Measurements from ENCODE around the gene GKN1. TPM values are rescaled to one million over a fixed set of nuclear protein-coding genes. Genes with fewer than 3 reads are reported as not detected.
A peak's percentile ranks its signal among the peaks of the same experiment; 100 is the strongest.

The GKN1 gene
- polyA plus RNA-seq, 4 donors, result 0.12 to 1.9 TPM; not detected in 2

DNA sequence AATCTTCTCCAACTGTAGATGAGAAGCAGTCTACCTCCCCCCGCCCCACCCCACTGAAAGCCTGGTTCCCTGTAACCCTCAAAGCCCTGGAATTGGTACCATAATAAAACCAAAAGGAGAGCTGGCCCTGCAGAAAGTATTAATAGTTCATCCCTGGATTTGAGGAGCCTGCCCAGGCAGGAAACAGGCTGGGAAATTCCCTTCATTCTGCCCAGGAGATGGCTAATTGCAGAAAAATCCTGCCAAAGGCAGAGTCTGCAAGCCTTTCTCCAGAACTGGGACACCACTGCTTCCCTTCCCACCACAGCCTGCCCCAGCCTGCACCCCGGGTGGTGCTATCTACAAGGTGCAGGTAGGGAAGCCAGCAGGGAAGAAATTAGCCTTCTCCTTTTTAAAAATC lies 38.0 kb upstream of the GKN1 start:
- WGBS, 3 donors, result 39 to 70% (median 54%) methylated on average over 2 of the region's 2 CpGs
- H3K9me3 ChIP-seq (ENCODE audit: control insufficient read depth in 2 of 2, insufficient read depth in 1 of 2, low read depth in 1 of 2, low read length in 1 of 2), result no peaks in the 10 kb centered on the region
- FAIRE-seq (no peak), DNase-seq (no peak)
- H3K27ac ChIP-seq (ENCODE audit: low read depth in 1 of 3, low read length in 2 of 3), result no peak overlapping the region
- peaks cover 0 to 4% (median 0%) of the 10 kb centered on the region in 3 donors for H3K27me3 ChIP-seq (ENCODE audit: control insufficient read depth in 3 of 3, insufficient read depth in 3 of 3, low read length in 3 of 3)
- no peak overlapping the region for H3K4me3 ChIP-seq (ENCODE audit: low read depth in 1 of 3, low read length in 3 of 3)
- no peaks in the 10 kb centered on the region for H3K36me3 ChIP-seq (ENCODE audit: control insufficient read depth in 3 of 3, insufficient read depth in 2 of 3, low read depth in 1 of 3, low read length in 3 of 3)
- no peaks in the 10 kb centered on the region for H3K4me1 ChIP-seq (ENCODE audit: control insufficient read depth in 3 of 3, insufficient read depth in 2 of 3, low read depth in 1 of 3, low read length in 2 of 3)

DNA sequence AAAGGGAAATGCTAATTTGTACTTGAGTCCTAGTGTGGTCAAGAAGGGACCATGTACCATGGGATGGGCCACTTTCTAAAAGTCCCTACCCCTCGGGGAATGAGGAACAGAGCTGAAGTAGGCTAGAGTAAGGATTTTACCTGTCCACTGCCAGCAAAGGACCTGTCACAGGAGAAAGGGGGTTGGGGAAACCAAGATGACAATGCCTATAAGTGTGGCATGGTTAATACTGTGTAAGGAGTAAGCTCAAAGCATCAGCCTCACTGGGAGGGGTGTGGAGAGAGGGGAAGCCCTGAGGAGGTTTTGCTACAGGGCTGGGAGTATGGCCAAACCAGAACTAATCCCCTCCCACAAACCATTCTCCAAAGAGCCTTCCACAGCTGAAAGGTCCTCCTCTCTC lies 37.5 kb upstream of the GKN1 start:
- Histone ChIP-seq H3K4me3 (ENCODE audit: low read depth in 1 of 3, low read length in 3 of 3) (no peak overlapping the region), H3K27ac (ENCODE audit: low read depth in 1 of 3, low read length in 2 of 3) (no peak overlapping the region), H3K4me1 (ENCODE audit: control insufficient read depth in 3 of 3, insufficient read depth in 2 of 3, low read depth in 1 of 3, low read length in 2 of 3) (no peaks in the 10 kb centered on the region), H3K27me3 (ENCODE audit: control insufficient read depth in 3 of 3, insufficient read depth in 3 of 3, low read length in 3 of 3) (peaks cover 0 to 4% (median 0%) of the 10 kb centered on the region in 3 donors), H3K36me3 (ENCODE audit: control insufficient read depth in 3 of 3, insufficient read depth in 2 of 3, low read depth in 1 of 3, low read length in 3 of 3) (no peaks in the 10 kb centered on the region), H3K9me3 (ENCODE audit: control insufficient read depth in 2 of 2, insufficient read depth in 1 of 2, low read depth in 1 of 2, low read length in 1 of 2) (no peaks in the 10 kb centered on the region)
- DNase-seq (no peak), FAIRE-seq (no peak)
- WGBS, 3 donors, result 59 to 80% (median 67%) methylated on average over 1 of the region's 1 CpG

DNA sequence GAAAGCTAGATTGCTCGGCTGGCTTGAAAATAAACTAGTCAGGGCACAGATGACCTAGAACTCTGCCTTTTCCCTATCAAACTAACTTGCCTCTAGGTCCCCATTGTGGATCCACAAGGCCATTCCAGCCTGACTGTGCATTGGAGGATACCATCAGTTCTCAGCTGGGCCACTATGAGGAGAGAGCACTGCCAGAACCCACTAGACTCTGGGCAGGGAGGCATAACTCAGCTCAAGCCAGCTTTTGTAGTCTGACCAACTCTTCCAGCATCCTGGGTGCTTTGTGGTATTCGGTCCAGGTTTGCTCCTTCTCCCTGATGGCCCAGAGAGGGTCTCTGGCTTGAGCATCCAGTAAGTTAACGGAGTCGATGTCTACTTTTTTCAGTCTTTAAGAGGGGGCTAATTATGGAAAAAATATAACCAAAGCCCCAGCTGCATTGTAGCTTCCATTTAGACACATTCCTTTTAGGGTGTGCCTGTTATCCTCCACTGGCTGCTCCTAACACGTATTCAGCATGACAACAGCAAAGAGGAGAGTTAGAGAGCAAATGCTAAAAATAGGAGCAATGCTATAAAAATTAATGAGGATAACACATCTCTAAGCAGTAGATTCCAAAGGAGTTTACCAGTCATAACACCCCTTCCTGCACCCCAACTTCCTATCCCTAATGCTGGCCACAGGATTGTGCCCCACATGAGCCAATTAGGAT lies 36.9 kb upstream of the GKN1 start:
- Histone ChIP-seq H3K36me3 (ENCODE audit: control insufficient read depth in 3 of 3, insufficient read depth in 2 of 3, low read depth in 1 of 3, low read length in 3 of 3) (no peaks in the 10 kb centered on the region), H3K4me1 (ENCODE audit: control insufficient read depth in 3 of 3, insufficient read depth in 2 of 3, low read depth in 1 of 3, low read length in 2 of 3) (no peaks in the 10 kb centered on the region), H3K27me3 (ENCODE audit: control insufficient read depth in 3 of 3, insufficient read depth in 3 of 3, low read length in 3 of 3) (peaks cover 0 to 4% (median 0%) of the 10 kb centered on the region in 3 donors), H3K27ac (ENCODE audit: low read depth in 1 of 3, low read length in 2 of 3) (no peak overlapping the region), H3K4me3 (ENCODE audit: low read depth in 1 of 3, low read length in 3 of 3) (no peak overlapping the region), H3K9me3 (ENCODE audit: control insufficient read depth in 2 of 2, insufficient read depth in 1 of 2, low read depth in 1 of 2, low read length in 1 of 2) (no peaks in the 10 kb centered on the region)
- WGBS, 3 donors, result 78 to 83% (median 81%) methylated on average over 5 of the region's 5 CpGs
- FAIRE-seq, result no peak
- DNase-seq, result no peak

DNA sequence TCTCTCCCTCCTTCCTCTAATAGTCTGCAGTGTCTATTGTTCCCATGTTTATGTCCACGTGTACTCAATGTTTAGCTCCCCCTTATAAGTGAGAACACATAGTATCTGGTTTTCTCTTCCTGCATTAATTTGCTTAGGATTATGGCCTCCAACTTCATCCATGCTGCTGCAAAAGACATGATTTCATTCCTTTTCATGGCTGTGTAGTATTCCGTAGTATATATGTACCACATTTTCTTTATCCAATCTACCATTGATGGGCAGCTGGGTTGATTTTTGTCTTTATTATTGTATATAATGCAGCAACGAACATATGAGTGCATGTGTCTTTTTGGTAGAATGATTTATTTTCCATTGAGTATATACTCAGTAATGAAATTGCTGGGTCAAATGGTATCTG lies 35.5 kb upstream of the GKN1 start:
- Histone ChIP-seq H3K9me3 (ENCODE audit: control insufficient read depth in 2 of 2, insufficient read depth in 1 of 2, low read depth in 1 of 2, low read length in 1 of 2) (no peaks in the 10 kb centered on the region), H3K4me3 (ENCODE audit: low read depth in 1 of 3, low read length in 3 of 3) (no peak overlapping the region), H3K27me3 (ENCODE audit: control insufficient read depth in 3 of 3, insufficient read depth in 3 of 3, low read length in 3 of 3) (no peaks in the 10 kb centered on the region), H3K36me3 (ENCODE audit: control insufficient read depth in 3 of 3, insufficient read depth in 2 of 3, low read depth in 1 of 3, low read length in 3 of 3) (no peaks in the 10 kb centered on the region), H3K27ac (ENCODE audit: low read depth in 1 of 3, low read length in 2 of 3) (no peak overlapping the region), H3K4me1 (ENCODE audit: control insufficient read depth in 3 of 3, insufficient read depth in 2 of 3, low read depth in 1 of 3, low read length in 2 of 3) (no peaks in the 10 kb centered on the region)
- no peak for FAIRE-seq
- 85 to 89% (median 85%) methylated on average over 3 of the region's 3 CpGs for WGBS, 3 donors
- no peak for DNase-seq

DNA sequence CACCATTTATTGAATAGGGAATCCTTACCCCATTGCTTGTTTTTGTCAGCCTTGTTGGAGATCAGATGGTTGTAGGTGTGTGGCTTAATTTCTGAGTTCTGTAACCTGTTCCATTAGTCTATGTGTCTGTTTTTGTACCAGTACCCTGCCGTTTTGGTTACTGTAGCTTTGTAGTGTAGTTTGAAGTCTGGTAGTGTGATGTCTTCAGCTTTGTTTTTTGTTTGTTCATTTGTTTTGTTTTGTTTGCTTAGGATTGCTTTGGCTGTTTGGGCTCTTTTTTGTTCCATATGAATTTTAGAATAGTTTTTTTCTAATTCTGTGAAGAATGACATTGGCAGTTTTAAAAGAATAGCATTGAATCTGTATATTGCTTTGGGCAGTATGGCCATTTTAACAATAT lies 34.5 kb upstream of the GKN1 start:
- no peak for DNase-seq
- Histone ChIP-seq H3K27me3 (ENCODE audit: control insufficient read depth in 3 of 3, insufficient read depth in 3 of 3, low read length in 3 of 3) (no peaks in the 10 kb centered on the region), H3K27ac (ENCODE audit: low read depth in 1 of 3, low read length in 2 of 3) (no peak overlapping the region), H3K9me3 (ENCODE audit: control insufficient read depth in 2 of 2, insufficient read depth in 1 of 2, low read depth in 1 of 2, low read length in 1 of 2) (no peaks in the 10 kb centered on the region), H3K4me1 (ENCODE audit: control insufficient read depth in 3 of 3, insufficient read depth in 2 of 3, low read depth in 1 of 3, low read length in 2 of 3) (no peaks in the 10 kb centered on the region), H3K36me3 (ENCODE audit: control insufficient read depth in 3 of 3, insufficient read depth in 2 of 3, low read depth in 1 of 3, low read length in 3 of 3) (no peaks in the 10 kb centered on the region), H3K4me3 (ENCODE audit: low read depth in 1 of 3, low read length in 3 of 3) (no peak overlapping the region)
- FAIRE-seq, result no peak
- 91 to 94% (median 92%) methylated on average over 1 of the region's 1 CpG for whole genome bisulfite sequencing, 3 donors

DNA sequence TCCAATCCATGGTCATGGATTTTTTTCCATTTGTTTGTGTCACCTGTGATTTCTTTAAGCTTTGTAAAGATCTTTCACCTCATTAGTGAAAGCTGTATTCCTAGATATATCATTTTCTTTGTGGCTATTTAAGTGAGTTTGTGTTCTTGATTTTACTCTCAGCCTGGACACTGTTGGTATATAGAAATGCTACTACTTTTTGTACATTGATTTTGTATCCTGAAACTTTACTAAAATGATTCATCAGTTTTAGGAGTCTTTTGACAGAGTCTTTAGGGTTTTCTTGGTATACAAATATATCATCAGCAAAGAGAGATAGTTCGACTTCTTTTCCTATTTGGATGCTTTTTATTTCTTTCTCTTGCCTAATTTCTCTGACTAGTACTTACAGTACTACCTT lies 34.1 kb upstream of the GKN1 start:
- WGBS, 3 donors, result 64 to 84% (median 72%) methylated on average over 1 of the region's 1 CpG
- DNase-seq, result no peak

DNA sequence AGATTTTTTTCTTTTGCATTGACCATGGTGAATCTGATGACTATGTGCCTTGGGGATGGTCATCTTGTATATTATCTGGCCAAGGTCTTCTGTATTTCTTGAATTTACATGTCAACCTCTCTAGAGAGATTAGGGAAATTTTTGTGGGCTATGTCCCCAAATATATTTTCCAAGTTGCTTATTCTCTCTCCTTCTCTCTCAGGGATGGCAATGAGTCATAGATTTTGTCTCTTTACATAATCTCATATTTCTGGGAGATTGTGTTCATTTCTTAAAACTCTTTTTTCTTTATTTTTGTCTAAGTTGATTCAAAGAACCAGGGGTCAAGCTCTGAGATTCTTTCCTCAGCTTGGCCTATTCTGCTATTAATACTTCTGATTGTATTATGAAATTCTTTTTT lies 31.6 kb upstream of the GKN1 start:
- FAIRE-seq (no peak), DNase-seq (no peak)
- Histone ChIP-seq H3K4me3 (ENCODE audit: low read depth in 1 of 3, low read length in 3 of 3) (no peak overlapping the region), H3K36me3 (ENCODE audit: control insufficient read depth in 3 of 3, insufficient read depth in 2 of 3, low read depth in 1 of 3, low read length in 3 of 3) (no peaks in the 10 kb centered on the region), H3K4me1 (ENCODE audit: control insufficient read depth in 3 of 3, insufficient read depth in 2 of 3, low read depth in 1 of 3, low read length in 2 of 3) (no peaks in the 10 kb centered on the region), H3K9me3 (ENCODE audit: control insufficient read depth in 2 of 2, insufficient read depth in 1 of 2, low read depth in 1 of 2, low read length in 1 of 2) (no peaks in the 10 kb centered on the region), H3K27ac (ENCODE audit: low read depth in 1 of 3, low read length in 2 of 3) (no peak overlapping the region), H3K27me3 (ENCODE audit: control insufficient read depth in 3 of 3, insufficient read depth in 3 of 3, low read length in 3 of 3) (no peaks in the 10 kb centered on the region)

More for the DNA sequence above, 34.1 kb upstream of the GKN1 start:
- FAIRE-seq, result no peak
- Histone ChIP-seq H3K9me3 (ENCODE audit: control insufficient read depth in 2 of 2, insufficient read depth in 1 of 2, low read depth in 1 of 2, low read length in 1 of 2) (no peaks in the 10 kb centered on the region), H3K27ac (ENCODE audit: low read depth in 1 of 3, low read length in 2 of 3) (no peak overlapping the region), H3K27me3 (ENCODE audit: control insufficient read depth in 3 of 3, insufficient read depth in 3 of 3, low read length in 3 of 3) (no peaks in the 10 kb centered on the region), H3K4me1 (ENCODE audit: control insufficient read depth in 3 of 3, insufficient read depth in 2 of 3, low read depth in 1 of 3, low read length in 2 of 3) (no peaks in the 10 kb centered on the region), H3K4me3 (ENCODE audit: low read depth in 1 of 3, low read length in 3 of 3) (no peak overlapping the region), H3K36me3 (ENCODE audit: control insufficient read depth in 3 of 3, insufficient read depth in 2 of 3, low read depth in 1 of 3, low read length in 3 of 3) (no peaks in the 10 kb centered on the region)

DNA sequence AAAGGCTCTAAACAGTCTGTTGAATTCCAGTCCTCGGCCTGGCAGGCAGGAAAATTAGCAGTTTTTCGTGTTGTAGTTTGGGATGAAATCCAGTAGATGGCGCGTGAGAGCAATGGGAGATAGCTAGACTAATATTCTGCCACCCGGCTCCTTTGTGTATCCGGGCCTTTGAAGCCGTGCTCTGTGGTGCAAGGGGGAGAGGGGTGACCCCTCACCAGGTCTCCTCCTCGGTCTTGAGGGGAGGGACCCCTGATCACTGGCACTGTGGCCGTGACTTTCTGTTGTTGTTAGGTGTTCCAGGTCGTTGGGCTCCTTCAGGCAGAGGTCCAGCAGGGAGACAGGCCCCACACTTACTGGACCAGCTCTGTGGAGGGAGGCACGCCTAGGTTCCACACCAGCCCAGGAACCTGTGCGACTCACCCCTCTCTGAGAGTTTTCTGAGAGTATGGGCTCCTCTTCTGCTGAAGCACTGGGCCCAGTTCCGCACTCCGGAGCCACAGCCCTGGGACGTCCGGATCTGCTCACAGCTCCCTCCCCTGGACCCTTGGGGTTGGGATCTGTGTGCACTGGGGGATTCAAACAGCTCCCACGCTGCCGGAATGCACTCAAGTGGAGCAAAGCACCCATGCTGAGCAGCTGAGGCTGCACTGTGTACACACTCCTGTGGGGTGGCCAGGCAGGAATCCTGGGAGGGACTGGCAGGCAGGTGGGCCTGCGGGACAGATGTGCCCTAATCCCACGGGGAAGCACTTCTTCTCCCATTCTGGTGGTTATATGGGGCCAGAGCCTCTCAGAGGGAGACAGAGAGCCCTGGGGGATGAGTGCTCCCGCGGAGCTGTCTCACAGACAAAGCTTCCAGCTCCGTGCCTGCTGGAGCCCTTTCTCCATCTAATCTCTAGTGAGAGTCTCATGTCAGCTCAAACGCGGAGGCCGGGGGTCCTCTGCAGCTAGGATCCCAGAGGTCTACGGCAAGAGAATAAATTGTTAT lies 30.6 kb upstream of the GKN1 start:
- Histone ChIP-seq H3K36me3 (ENCODE audit: control insufficient read depth in 3 of 3, insufficient read depth in 2 of 3, low read depth in 1 of 3, low read length in 3 of 3) (no peaks in the 10 kb centered on the region), H3K4me1 (ENCODE audit: control insufficient read depth in 3 of 3, insufficient read depth in 2 of 3, low read depth in 1 of 3, low read length in 2 of 3) (no peaks in the 10 kb centered on the region), H3K9me3 (ENCODE audit: control insufficient read depth in 2 of 2, insufficient read depth in 1 of 2, low read depth in 1 of 2, low read length in 1 of 2) (no peaks in the 10 kb centered on the region), H3K27me3 (ENCODE audit: control insufficient read depth in 3 of 3, insufficient read depth in 3 of 3, low read length in 3 of 3) (no peaks in the 10 kb centered on the region), H3K27ac (ENCODE audit: low read depth in 1 of 3, low read length in 2 of 3) (no peak overlapping the region), H3K4me3 (ENCODE audit: low read depth in 1 of 3, low read length in 3 of 3) (no peak overlapping the region)
- DNase-seq (peak; percentile 59 to 68), FAIRE-seq (no peak)
- 40 to 45% (median 41%) methylated on average over 27 of the region's 27 CpGs for WGBS, 3 donors

All from small intestine (tissue), 7 donors.